Tibial nerve (tissue), 4 donors: ENCODE results near the gene QRFP.

Experiments
- CTCF ChIP-seq, 5 experiments: fragments of 200-600 bp in 3 of 5; fragments of 450-650 bp in 2 of 5; sonication (generic) in 3 of 5; IDR thresholded peaks; one replicate each; pipeline ENCODE4 v1.5.1; 2016 to 2019; ENCODE audit warnings: antibody characterized with exemption in 5 of 5, mild to moderate bottlenecking in 3 of 5, moderate library complexity in 2 of 5
- EP300 ChIP-seq, 2 donors: sonication (generic); formaldehyde crosslinking; IDR thresholded peaks; one replicate each; pipeline ENCODE4 v1.6.1; 2017; ENCODE audit warnings: antibody characterized with exemption in 2 of 2, mild to moderate bottlenecking in 1 of 2

DNA sequence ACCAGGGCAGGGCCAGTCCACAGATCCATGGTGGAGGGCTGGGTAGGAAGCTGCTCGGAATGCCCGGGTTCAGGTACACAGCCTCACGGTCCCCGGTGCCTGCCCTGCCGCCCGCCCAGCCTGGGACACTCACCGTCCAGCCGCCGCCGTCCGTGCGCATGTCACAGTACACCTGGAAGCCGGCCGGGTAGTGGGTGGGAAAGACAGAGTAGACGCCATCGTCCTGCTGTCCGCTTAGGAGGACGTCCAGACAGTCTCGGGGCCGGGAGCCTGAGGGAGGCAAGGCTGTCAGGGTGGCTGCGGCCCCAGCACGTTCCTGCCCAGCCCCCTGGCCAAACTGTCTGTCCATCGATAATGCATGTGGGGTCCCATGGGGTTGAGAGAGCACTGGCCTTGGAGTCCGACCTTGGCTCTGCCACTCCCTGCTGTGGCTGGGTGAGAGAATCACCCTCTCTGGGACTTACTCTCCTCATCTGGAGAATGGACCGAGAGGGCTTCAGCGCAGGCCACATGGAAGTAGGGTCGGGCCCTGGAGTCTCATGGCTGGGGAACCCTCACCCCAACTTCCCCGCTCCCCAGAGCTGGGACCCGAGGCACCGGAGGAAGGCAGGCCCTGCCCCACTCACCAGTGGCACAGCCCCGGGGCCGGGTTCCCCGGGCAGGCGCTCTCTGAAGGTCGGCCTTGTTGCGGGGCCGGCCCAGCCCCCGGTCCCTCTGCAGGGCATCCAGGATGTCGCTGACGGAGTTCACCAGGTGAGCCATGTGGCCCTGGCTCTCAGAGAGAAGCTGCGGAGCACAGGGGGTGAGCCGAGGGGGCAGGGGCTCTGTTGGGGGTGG, 27.2 kb upstream of the QRFP start:
- no peak for TF ChIP-seq CTCF (IDR thresholded peaks at IDR 0.05)
- TF ChIP-seq EP300 (IDR thresholded peaks at IDR 0.05) = no peak
